ENCODE data around the gene EGLN1. TPM values are rescaled to one million over a fixed set of nuclear protein-coding genes. Genes with fewer than 3 reads are reported as not detected.

EGLN1 gene
- total RNA-seq, 2 experiments from 2014 or later = 46.5 to 47.2 TPM

Other genes with a start within 250 kb of the EGLN1 start
- 10 to 100 TPM; 56.2 to 59.6 TPM for gene GNPAT, start 181.1 kb downstream of the EGLN1 start, total RNA-seq
- gene EXOC8, start 84.4 kb downstream of the EGLN1 start, total RNA-seq = 10 to 100 TPM; 12.8 to 13.7 TPM
- gene SPRTN, start 84.0 kb downstream of the EGLN1 start, total RNA-seq = 1 to 10 TPM; 6.8 to 7.7 TPM
- 10 to 100 TPM; 37.6 to 38.0 TPM for gene TSNAX, start 106.4 kb upstream of the EGLN1 start, total RNA-seq
- 1 to 10 TPM; 3.5 to 5.0 TPM for gene DISC1, start 204.5 kb upstream of the EGLN1 start, total RNA-seq

Measured in activated CD8-positive, alpha-beta T cell treated with anti-CD3 and anti-CD28 coated beads for 36 hours (primary cell).